Liver (tissue), 9 donors: Measurements from ENCODE around the gene KIAA1755. TPM values are rescaled to one million over a fixed set of nuclear protein-coding genes. Genes with fewer than 3 reads are reported as not detected.

Source experiments
- DNase-seq: peaks from one replicate; pipeline ENCODE4 v3.0.0-alpha.2; 2017; ENCODE audit warnings: low spot score
- H3K27ac ChIP-seq, 2 donors: one replicate each; pipeline ENCODE4 v1.7.0; 2013; ENCODE audit warnings: inconsistent platforms in 2 of 2, low read length in 2 of 2, control low read depth in 1 of 2, low read depth in 1 of 2, mild to moderate bottlenecking in 1 of 2
- H3K27me3 ChIP-seq, 4 donors: one replicate each; pipeline versions ENCODE4 v1.6.1 to v1.7.0; 2013; ENCODE audit warnings: low read length in 3 of 4, inconsistent platforms in 1 of 4, mild to moderate bottlenecking in 1 of 4, moderate library complexity in 1 of 4; ENCODE audit not compliant: control insufficient read depth in 4 of 4, insufficient read depth in 4 of 4
- H3K36me3 ChIP-seq, 4 donors: one replicate each; pipeline versions ENCODE4 v1.6.1 to v1.7.0; 2013; ENCODE audit warnings: low read length in 3 of 4, mild to moderate bottlenecking in 3 of 4, low read depth in 1 of 4, moderate library complexity in 1 of 4; ENCODE audit not compliant: control insufficient read depth in 4 of 4, insufficient read depth in 3 of 4
- H3K4me1 ChIP-seq, 4 donors: one replicate each; pipeline versions ENCODE4 v1.6.1 to v1.7.0; 2013; ENCODE audit warnings: low read length in 3 of 4, mild to moderate bottlenecking in 3 of 4, moderate library complexity in 1 of 4; ENCODE audit not compliant: control insufficient read depth in 4 of 4, insufficient read depth in 4 of 4
- H3K4me3 ChIP-seq, 3 donors: one replicate each; pipeline versions ENCODE4 v1.6.1 to v1.7.0; 2013; ENCODE audit warnings: low read length in 3 of 3, control low read depth in 1 of 3, low read depth in 1 of 3, mild to moderate bottlenecking in 1 of 3
- H3K9ac ChIP-seq, 2 donors: one replicate each; pipeline ENCODE4 v1.7.0; 2013; ENCODE audit warnings: low read length in 2 of 2, mild to moderate bottlenecking in 2 of 2, moderate library complexity in 2 of 2, control low read depth in 1 of 2, low read depth in 1 of 2
- H3K9me3 ChIP-seq, 4 donors: one replicate each; pipeline versions ENCODE4 v1.6.1 to v1.7.0; 2013; ENCODE audit warnings: low read length in 3 of 4; ENCODE audit not compliant: control insufficient read depth in 4 of 4
- EGR1 ChIP-seq, 2 donors: IDR thresholded peaks; 2 replicates each; pipeline ENCODE4 v1.6.1; 2016 to 2018; ENCODE audit warnings: antibody characterized with exemption in 2 of 2, low read depth in 2 of 2
- FOXA1 ChIP-seq: IDR thresholded peaks from 2 replicates; pipeline ENCODE4 v1.6.1; 2016; ENCODE audit warnings: antibody characterized with exemption
- FOXA2 ChIP-seq: IDR thresholded peaks from 2 replicates; pipeline ENCODE4 v1.6.1; 2016; ENCODE audit warnings: antibody characterized with exemption
- GABPA ChIP-seq, 2 donors: IDR thresholded peaks in 1 of 2; conservative IDR thresholded peaks in 1 of 2; 2 replicates each; pipeline ENCODE4 v1.6.1; 2016; ENCODE audit warnings: antibody characterized with exemption in 2 of 2, mild to moderate bottlenecking in 1 of 2, moderate library complexity in 1 of 2
- HNF4G ChIP-seq: IDR thresholded peaks from 2 replicates; pipeline ENCODE4 v1.6.1; 2016; ENCODE audit warnings: antibody characterized with exemption
- JUND ChIP-seq, 2 donors: IDR thresholded peaks; 2 replicates each; pipeline ENCODE4 v1.6.1; 2016; ENCODE audit warnings: antibody characterized with exemption in 2 of 2
- RAD21 ChIP-seq, 2 donors: IDR thresholded peaks; 2 replicates each; pipeline ENCODE4 v1.6.1; 2016; ENCODE audit warnings: antibody characterized with exemption in 2 of 2, mild to moderate bottlenecking in 2 of 2
- SP1 ChIP-seq: IDR thresholded peaks from 2 replicates; pipeline ENCODE4 v1.6.1; 2018; ENCODE audit warnings: antibody characterized with exemption, mild to moderate bottlenecking
- TAF1 ChIP-seq: conservative IDR thresholded peaks from 2 replicates; pipeline ENCODE4 v1.6.1; 2016; ENCODE audit warnings: antibody characterized with exemption, mild to moderate bottlenecking
- WGBS: extraction: QIAGEN DNeasy Blood & Tissue Kit; methylation state at CpG from one replicate; pipeline ENCODE4 v1.1.7; 2013; 5-methylcytosine and 5-hydroxymethylcytosine counted together
- polyA plus RNA-seq, 2 donors: library from polyadenylated mRNA; stranded (reverse) in 1 of 2; unstranded in 1 of 2; fragments of 200-250 nt in 1 of 2; fragments of >200 nt in 1 of 2; fragmentation: Nextera tagmentation in 1 of 2; extraction: Ambion mirVana in 1 of 2; gene quantifications; one replicate each; pipeline versions ENCODE4 v1.2.1 to v1.2.3, GENCODE V29; 2013 to 2015
- total RNA-seq, 2 donors: library from RNA; depleted of rRNA; stranded (reverse); fragments of >200 nt; gene quantifications; one replicate each; pipeline ENCODE4 v1.2.3, GENCODE V29; 2014
- TF ChIP-seq, protein P1 (sequence below): IDR thresholded peaks from 2 replicates; pipeline ENCODE4 v1.6.1; 2016; ENCODE audit warnings: antibody characterized with exemption, mild to moderate bottlenecking
- TF ChIP-seq, protein P2 (sequence below): fragments of 150-350 bp; IDR thresholded peaks from 2 replicates; pipeline ENCODE4 v1.5.1; 2017; ENCODE audit warnings: improper control_type of control experiment, low read depth, low read length; ENCODE audit not compliant: missing input control
- TF ChIP-seq, protein P3 (sequence below): IDR thresholded peaks from 2 replicates; pipeline ENCODE4 v1.6.1; 2016; ENCODE audit warnings: antibody characterized with exemption
- TF ChIP-seq, protein P4 (sequence below): IDR thresholded peaks from 2 replicates; pipeline ENCODE4 v1.6.1; 2016; ENCODE audit warnings: antibody characterized with exemption
- TF ChIP-seq, protein P5 (sequence below): IDR thresholded peaks from 2 replicates; pipeline ENCODE4 v1.6.1; 2016; ENCODE audit warnings: antibody characterized with exemption
- donor health status: healthy.
- donor health status: healthy.
- donor health status: healthy.
- donor health status: healthy.
- donor health status: healthy.

Gene KIAA1755
- total and polyA plus RNA-seq, 4 donors, result 0.09 to 1.4 (median 0.81) TPM

DNA sequence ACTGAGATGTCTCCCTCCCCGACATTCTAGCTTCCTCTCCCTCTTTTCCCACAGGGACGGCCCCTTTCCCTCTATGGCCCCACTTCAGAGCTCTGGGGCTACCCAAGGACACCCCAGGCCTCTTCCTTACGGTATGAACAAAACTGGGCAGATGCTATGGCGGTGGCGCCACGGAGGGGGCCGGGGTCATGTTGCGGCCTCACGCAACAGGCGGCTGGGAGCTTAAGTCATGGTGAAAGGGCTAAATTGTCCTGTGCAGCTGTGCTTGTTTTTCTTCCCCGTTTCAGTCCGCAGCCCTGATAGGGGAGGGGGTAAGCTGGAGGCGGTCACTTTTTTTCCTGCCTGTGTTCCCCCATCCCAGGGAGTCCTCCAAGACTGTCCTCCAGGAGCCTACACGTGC is 17.6 kb upstream of the KIAA1755 start:
- Histone ChIP-seq H3K4me1 (peaks cover 0 to 3% (median 0%) of the 10 kb centered on the region in 4 donors), H3K36me3 (no peaks in the 10 kb centered on the region), H3K9ac (no peak overlapping the region), H3K9me3 (no peaks in the 10 kb centered on the region), H3K27ac (no peak overlapping the region), H3K4me3 (no peak overlapping the region), H3K27me3 (no peaks in the 10 kb centered on the region)
- no peak for DNase-seq
- TF ChIP-seq, protein P1, sequence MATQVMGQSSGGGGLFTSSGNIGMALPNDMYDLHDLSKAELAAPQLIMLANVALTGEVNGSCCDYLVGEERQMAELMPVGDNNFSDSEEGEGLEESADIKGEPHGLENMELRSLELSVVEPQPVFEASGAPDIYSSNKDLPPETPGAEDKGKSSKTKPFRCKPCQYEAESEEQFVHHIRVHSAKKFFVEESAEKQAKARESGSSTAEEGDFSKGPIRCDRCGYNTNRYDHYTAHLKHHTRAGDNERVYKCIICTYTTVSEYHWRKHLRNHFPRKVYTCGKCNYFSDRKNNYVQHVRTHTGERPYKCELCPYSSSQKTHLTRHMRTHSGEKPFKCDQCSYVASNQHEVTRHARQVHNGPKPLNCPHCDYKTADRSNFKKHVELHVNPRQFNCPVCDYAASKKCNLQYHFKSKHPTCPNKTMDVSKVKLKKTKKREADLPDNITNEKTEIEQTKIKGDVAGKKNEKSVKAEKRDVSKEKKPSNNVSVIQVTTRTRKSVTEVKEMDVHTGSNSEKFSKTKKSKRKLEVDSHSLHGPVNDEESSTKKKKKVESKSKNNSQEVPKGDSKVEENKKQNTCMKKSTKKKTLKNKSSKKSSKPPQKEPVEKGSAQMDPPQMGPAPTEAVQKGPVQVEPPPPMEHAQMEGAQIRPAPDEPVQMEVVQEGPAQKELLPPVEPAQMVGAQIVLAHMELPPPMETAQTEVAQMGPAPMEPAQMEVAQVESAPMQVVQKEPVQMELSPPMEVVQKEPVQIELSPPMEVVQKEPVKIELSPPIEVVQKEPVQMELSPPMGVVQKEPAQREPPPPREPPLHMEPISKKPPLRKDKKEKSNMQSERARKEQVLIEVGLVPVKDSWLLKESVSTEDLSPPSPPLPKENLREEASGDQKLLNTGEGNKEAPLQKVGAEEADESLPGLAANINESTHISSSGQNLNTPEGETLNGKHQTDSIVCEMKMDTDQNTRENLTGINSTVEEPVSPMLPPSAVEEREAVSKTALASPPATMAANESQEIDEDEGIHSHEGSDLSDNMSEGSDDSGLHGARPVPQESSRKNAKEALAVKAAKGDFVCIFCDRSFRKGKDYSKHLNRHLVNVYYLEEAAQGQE, result no peak
- TF ChIP-seq JUND (IDR thresholded peaks at IDR 0.05) (no peak), HNF4G (no peak), SP1 (no peak), RAD21 (IDR thresholded peaks at IDR 0.05) (no peak)
- TF ChIP-seq, protein P2, sequence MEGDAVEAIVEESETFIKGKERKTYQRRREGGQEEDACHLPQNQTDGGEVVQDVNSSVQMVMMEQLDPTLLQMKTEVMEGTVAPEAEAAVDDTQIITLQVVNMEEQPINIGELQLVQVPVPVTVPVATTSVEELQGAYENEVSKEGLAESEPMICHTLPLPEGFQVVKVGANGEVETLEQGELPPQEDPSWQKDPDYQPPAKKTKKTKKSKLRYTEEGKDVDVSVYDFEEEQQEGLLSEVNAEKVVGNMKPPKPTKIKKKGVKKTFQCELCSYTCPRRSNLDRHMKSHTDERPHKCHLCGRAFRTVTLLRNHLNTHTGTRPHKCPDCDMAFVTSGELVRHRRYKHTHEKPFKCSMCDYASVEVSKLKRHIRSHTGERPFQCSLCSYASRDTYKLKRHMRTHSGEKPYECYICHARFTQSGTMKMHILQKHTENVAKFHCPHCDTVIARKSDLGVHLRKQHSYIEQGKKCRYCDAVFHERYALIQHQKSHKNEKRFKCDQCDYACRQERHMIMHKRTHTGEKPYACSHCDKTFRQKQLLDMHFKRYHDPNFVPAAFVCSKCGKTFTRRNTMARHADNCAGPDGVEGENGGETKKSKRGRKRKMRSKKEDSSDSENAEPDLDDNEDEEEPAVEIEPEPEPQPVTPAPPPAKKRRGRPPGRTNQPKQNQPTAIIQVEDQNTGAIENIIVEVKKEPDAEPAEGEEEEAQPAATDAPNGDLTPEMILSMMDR, result no peak
- TF ChIP-seq, protein P3, sequence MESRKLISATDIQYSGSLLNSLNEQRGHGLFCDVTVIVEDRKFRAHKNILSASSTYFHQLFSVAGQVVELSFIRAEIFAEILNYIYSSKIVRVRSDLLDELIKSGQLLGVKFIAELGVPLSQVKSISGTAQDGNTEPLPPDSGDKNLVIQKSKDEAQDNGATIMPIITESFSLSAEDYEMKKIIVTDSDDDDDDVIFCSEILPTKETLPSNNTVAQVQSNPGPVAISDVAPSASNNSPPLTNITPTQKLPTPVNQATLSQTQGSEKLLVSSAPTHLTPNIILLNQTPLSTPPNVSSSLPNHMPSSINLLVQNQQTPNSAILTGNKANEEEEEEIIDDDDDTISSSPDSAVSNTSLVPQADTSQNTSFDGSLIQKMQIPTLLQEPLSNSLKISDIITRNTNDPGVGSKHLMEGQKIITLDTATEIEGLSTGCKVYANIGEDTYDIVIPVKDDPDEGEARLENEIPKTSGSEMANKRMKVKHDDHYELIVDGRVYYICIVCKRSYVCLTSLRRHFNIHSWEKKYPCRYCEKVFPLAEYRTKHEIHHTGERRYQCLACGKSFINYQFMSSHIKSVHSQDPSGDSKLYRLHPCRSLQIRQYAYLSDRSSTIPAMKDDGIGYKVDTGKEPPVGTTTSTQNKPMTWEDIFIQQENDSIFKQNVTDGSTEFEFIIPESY, result no peak
- 78% methylated on average over 14 of the region's 14 CpGs for WGBS

DNA sequence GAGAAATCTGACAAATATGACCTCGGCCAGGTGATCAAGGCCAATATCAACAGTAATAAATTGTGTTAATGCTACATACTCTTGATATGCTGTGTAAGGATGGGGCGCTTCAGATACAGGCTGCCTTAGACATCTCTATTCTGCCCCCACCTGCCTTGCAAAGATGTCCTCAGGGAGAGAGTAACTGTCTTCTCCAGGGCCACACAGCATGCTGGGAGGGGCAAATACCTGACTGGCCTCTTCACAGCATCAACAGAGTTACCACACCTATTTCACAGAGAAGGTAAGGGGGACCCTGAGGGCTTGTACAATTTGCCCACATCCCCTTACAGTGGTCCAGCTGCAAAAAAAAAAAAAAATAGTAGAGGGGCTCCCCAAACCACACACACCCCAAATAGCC is 17.2 kb upstream of the KIAA1755 start:
- no peak overlapping the region for H3K4me3 ChIP-seq
- H3K27ac ChIP-seq, result no peak overlapping the region
- TF ChIP-seq TAF1 (no peak), HNF4G (no peak), FOXA2 (no peak), EGR1 (IDR thresholded peaks at IDR 0.05; ENCODE audit: low read depth in 2 of 2) (no peak), FOXA1 (no peak), SP1 (no peak), RAD21 (IDR thresholded peaks at IDR 0.05) (no peak), GABPA (IDR thresholded peaks at IDR 0.05 in 1 of 2, conservative IDR thresholded peaks at IDR 0.05 in 1 of 2) (no peak), JUND (IDR thresholded peaks at IDR 0.05) (no peak)
- TF ChIP-seq, protein P4, sequence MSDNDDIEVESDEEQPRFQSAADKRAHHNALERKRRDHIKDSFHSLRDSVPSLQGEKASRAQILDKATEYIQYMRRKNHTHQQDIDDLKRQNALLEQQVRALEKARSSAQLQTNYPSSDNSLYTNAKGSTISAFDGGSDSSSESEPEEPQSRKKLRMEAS, result no peak
- TF ChIP-seq, protein P3, result no peak
- TF ChIP-seq, protein P5, sequence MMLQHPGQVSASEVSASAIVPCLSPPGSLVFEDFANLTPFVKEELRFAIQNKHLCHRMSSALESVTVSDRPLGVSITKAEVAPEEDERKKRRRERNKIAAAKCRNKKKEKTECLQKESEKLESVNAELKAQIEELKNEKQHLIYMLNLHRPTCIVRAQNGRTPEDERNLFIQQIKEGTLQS, result no peak
- no peak overlapping the region for H3K9ac ChIP-seq
- DNase-seq, result no peak
- WGBS, result 91% methylated on average over 2 of the region's 2 CpGs
- no peaks in the 10 kb centered on the region for H3K36me3 ChIP-seq
- H3K4me1 ChIP-seq, result peaks cover 0 to 3% (median 0%) of the 10 kb centered on the region in 4 donors
- no peaks in the 10 kb centered on the region for H3K9me3 ChIP-seq
- H3K27me3 ChIP-seq, result no peaks in the 10 kb centered on the region
